Bronchial epithelial cell (primary cell): ENCODE results near the gene NHSL1. TPM values are rescaled to one million over a fixed set of nuclear protein-coding genes. Genes with fewer than 3 reads are reported as not detected.

Experiments
- DNase-seq: peaks from one replicate; pipeline ENCODE4 v3.0.0-alpha.2; 2010; ENCODE audit warnings: low read depth
- FAIRE-seq: peaks from 2 replicates; lab custom pipeline; 2011; peaks lifted over from hg19 to GRCh38; lab: Jason Lieb, UNC
- H3K27me3 ChIP-seq: 2 replicates; pipeline ENCODE4 v1.5.1; 2011; ENCODE audit warnings: low read length; ENCODE audit not compliant: control insufficient read depth, insufficient read depth
- H3K36me3 ChIP-seq: 2 replicates; pipeline ENCODE4 v1.5.1; 2011; ENCODE audit warnings: low read length; ENCODE audit not compliant: control insufficient read depth, insufficient read depth
- H3K4me3 ChIP-seq: 2 replicates; pipeline ENCODE4 v1.5.1; 2011; ENCODE audit warnings: mild to moderate bottlenecking, low read depth, low read length, control low read depth
- total RNA-seq: library from RNA; depleted of rRNA; stranded (reverse); fragments of >200 nt; gene quantifications from 2 replicates; pipeline ENCODE4 v1.2.1, GENCODE V29; 2014
- TF ChIP-seq, protein P1 (sequence below): IDR thresholded peaks from 2 replicates; pipeline ENCODE4 v1.5.1; 2011; ENCODE audit warnings: mild to moderate bottlenecking, moderate library complexity, low read length, control low read depth, inconsistent platforms; ENCODE audit not compliant: insufficient read depth, severe bottlenecking

The NHSL1 gene
- total RNA-seq, 1 donor from 2014 or later: 6.3 TPM

DNA sequence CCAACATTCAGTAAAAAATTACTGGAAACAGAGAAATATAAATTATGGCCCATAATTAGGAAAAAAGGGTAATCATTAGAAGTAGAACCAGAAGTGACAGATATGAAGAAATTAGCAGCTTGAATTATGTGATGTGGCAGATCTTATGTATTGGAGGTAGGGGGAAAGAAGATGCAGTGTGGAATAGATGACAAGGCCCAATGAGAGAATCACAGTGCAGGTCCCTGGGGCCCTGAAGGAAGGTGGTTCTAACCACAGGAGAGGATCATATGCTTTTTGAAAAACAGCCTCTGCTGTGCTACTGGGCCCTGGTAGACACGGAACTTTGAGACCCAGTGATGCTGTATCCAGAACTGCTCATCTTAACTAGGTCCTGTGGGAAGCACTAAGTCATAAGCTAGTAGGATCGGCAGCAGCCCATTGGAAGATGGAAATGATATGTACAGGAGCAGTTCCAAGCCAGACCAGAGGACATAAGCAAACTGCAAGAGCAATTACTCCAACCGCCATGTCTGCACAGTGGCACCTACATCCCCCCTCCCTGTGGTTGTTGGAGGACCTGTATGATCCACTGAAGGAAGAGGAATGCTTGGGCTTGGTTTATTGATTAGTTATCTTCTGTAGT is 81.1 kb downstream of the NHSL1 start:
- Histone ChIP-seq H3K36me3 (peaks cover 3% of the 10 kb centered on the region), H3K27me3 (no peaks in the 10 kb centered on the region), H3K4me3 (no peak overlapping the region)
- no peak for FAIRE-seq
- TF ChIP-seq, protein P1, sequence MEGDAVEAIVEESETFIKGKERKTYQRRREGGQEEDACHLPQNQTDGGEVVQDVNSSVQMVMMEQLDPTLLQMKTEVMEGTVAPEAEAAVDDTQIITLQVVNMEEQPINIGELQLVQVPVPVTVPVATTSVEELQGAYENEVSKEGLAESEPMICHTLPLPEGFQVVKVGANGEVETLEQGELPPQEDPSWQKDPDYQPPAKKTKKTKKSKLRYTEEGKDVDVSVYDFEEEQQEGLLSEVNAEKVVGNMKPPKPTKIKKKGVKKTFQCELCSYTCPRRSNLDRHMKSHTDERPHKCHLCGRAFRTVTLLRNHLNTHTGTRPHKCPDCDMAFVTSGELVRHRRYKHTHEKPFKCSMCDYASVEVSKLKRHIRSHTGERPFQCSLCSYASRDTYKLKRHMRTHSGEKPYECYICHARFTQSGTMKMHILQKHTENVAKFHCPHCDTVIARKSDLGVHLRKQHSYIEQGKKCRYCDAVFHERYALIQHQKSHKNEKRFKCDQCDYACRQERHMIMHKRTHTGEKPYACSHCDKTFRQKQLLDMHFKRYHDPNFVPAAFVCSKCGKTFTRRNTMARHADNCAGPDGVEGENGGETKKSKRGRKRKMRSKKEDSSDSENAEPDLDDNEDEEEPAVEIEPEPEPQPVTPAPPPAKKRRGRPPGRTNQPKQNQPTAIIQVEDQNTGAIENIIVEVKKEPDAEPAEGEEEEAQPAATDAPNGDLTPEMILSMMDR: no peak
- no peak for DNase-seq

DNA sequence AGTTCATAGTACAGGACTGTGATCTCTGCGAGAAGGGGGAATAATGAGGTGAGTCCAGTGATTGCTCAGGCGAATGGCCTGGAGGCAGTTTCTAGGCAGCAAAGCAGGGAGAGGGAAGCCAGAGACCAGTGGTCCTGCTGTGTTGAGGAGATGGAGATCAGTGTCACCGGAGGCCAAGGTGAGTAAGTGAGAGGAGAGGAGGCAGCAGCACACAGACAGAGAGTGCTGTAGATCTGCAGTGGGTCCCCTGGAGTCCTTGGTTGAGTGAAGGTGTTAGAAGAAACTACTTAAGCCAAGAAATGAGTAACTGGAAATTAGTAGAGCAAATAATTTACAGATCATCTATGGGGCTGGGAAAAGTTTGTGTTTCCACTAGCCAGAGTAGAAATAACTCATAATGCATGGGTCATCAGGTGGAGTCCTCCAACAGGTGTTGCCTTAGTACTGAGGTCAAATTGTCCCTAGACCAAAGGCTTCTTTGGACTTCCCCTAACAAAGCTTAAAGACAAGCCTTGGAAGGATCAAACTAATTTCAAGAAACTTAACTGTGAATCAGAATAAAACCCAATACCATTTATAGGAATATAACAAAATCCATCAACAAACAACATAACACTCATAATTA is 81.7 kb downstream of the NHSL1 start:
- Histone ChIP-seq H3K36me3 (peaks cover 3% of the 10 kb centered on the region), H3K27me3 (no peaks in the 10 kb centered on the region), H3K4me3 (no peak overlapping the region)
- FAIRE-seq: no peak
- no peak for DNase-seq
- TF ChIP-seq, protein P1: no peak

DNA sequence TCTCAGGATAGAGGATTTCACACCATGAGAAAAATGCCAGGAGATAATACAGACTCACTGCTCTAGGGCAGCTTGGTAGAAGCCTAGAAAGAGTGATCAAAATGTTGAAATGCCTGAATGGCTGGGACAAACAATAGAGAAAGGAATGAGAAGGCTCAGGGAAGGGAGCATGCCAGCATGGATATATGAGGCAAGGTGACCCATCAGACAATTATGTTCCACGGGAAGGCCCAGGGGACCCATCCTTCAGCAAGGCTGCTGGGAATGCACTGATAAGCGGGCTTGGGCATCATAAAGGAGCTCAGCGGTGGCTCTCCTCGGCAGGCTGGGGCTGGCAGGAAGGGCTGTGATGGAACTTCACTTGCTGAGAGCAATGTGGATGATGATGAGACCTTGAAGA is 83.1 kb downstream of the NHSL1 start:
- no peak for DNase-seq
- FAIRE-seq: no peak
- Histone ChIP-seq H3K4me3 (no peak overlapping the region), H3K36me3 (peaks cover 6% of the 10 kb centered on the region), H3K27me3 (no peaks in the 10 kb centered on the region)
- TF ChIP-seq, protein P1: no peak

DNA sequence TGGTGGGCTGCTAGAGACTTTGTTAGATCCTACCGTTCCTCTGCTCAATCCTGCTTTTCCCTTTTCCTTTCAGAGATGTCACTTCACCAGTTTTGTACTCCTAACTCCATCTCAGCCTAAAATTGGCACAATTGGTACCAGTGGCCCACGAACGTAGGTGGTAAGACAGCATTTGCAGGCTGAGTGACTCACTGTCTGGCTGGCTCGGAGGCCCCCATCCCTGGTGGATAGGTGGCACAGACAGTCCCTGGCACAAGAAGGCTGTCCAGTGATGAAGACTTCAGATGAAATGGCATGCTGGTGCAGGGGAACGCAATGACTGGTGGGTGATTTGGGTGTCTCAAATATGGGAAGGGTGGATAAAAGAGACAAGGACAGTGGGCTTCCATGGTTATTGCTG is 84.2 kb downstream of the NHSL1 start:
- H3K36me3 ChIP-seq: peaks cover 6% of the 10 kb centered on the region
- DNase-seq (no peak), FAIRE-seq (no peak)
- TF ChIP-seq, protein P1: no peak
- H3K27me3 ChIP-seq: no peaks in the 10 kb centered on the region
- no peak overlapping the region for H3K4me3 ChIP-seq

DNA sequence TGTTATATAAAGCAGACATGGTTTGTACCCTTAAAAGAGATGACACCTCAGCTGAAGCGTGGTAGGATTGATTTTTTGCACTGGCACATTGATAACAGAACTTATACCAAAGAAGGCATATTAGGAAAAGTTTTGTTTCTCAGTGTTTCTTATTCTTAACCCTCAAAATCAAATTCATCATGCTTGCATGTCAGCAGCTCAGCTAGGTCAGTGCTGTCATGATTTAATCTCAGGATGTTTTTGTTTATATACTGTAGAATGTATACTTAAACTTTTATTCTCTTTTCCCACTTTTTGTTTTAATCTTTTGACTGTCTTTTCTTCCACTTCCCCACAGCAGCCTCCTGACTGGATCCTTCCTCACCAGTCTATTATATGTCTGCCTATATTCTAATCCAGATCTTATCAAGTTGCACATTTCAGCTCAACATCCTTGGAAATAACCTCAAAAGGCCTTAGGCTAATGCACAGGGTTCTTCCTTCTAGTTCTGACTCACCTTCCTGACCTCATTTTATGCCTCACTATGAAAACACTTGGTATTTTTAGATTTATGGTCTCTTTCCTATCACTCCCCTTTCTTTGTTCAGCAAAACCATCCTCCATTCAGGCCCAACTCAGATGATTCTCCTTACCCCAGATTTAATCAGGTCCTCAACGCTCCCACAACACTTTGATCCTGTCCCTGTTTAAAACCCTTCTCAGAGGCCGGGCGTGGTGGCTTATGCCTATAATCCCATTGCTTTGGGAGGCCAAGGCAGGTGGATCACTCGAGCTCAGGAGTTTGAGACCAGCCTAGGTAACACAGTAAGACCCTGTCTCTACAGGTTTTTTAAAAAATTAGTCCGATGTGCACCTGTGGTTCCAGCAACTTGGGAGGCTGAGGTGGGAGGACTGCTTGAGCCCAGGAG is 88.1 kb downstream of the NHSL1 start:
- Histone ChIP-seq H3K36me3 (peaks cover 18% of the 10 kb centered on the region), H3K4me3 (no peak overlapping the region), H3K27me3 (no peaks in the 10 kb centered on the region)
- FAIRE-seq: no peak
- DNase-seq: peak; percentile 95
- TF ChIP-seq, protein P1: no peak
